BE2C (cell line): ENCODE data around the gene SPTBN2.

Experiments used
- DNase-seq: peaks from one replicate; pipeline ENCODE4 v3.0.0-alpha.2; 2020
- H3K27me3 ChIP-seq: fragments of 250-450 bp; sonication (Bioruptor Pico); 2 replicates; pipeline ENCODE4 v1.5.1; 2020; ENCODE audit warnings: mild to moderate bottlenecking
- H3K36me3 ChIP-seq: fragments of 250-450 bp; sonication (Bioruptor Pico); 2 replicates; pipeline ENCODE4 v1.5.1; 2020; ENCODE audit warnings: mild to moderate bottlenecking
- H3K4me1 ChIP-seq: fragments of 250-450 bp; sonication (Bioruptor Pico); 2 replicates; pipeline ENCODE4 v1.5.1; 2020
- H3K4me3 ChIP-seq: 2 replicates; pipeline ENCODE4 v1.5.1; 2011; ENCODE audit warnings: low read depth, low read length
- H3K9me3 ChIP-seq: fragments of 250-450 bp; sonication (Bioruptor Pico); 2 replicates; pipeline ENCODE4 v1.5.1; 2020
- CTCF ChIP-seq: IDR thresholded peaks from 2 replicates; pipeline ENCODE4 v1.5.1; 2012; ENCODE audit warnings: mild to moderate bottlenecking, low read depth, low read length

SPTBN2 gene

DNA sequence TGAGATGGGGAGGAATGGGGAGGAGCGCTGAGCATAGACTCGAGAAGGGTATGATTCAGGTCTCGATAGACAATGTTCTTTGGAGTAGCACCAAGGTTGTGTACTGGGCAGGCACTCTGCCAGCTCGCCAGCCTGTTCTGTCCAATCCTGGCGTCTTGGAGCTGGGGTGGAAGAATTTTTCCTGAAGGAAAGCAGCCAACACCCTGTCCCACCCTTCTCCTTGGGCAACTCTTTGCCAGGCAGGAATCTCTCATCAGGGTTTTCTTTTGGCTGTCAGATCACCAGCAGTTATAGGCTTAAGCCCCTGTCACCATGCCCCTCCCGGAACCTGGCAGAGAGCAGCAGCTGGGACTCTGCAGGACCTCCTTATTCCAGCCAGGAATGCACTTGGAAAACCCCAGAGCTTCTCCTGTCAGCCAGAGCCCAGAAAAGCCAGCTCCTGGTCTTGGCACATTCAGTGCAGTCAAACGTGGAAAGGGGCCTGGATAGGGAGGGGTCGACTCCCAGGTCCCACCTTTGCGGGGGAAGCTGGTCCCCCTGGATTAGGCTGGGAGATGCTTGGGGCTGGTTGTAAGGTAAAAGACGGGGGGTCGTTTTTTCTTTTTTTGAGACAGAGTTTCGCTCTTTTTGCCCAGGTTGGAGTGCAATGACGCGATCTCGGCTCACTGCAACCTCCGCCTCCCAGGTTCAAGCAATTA is 14.4 kb upstream of the SPTBN2 start:
- Histone ChIP-seq H3K36me3 (no peaks in the 10 kb centered on the region), H3K4me3 (no peak overlapping the region), H3K27me3 (no peaks in the 10 kb centered on the region), H3K9me3 (no peaks in the 10 kb centered on the region), H3K4me1 (no peaks in the 10 kb centered on the region)
- no peak for TF ChIP-seq CTCF
- no peak for DNase-seq

- no peak overlapping the region for H3K4me3 ChIP-seq
- TF ChIP-seq CTCF = no peak
- H3K27me3 ChIP-seq = no peaks in the 10 kb centered on the region
- H3K9me3 ChIP-seq = no peaks in the 10 kb centered on the region
- H3K36me3 ChIP-seq = no peaks in the 10 kb centered on the region
- DNase-seq = no peak
- no peaks in the 10 kb centered on the region for H3K4me1 ChIP-seq
Observed at GRCh38 chr11:66741153-66741552, 12.1 kb upstream of the SPTBN2 start.

- Histone ChIP-seq H3K27me3 (no peaks in the 10 kb centered on the region), H3K36me3 (no peaks in the 10 kb centered on the region), H3K4me3 (no peak overlapping the region), H3K4me1 (no peaks in the 10 kb centered on the region), H3K9me3 (no peaks in the 10 kb centered on the region)
- no peak for DNase-seq
- TF ChIP-seq CTCF = no peak
Observed at GRCh38 chr11:66739983-66740382, 11.0 kb upstream of the SPTBN2 start.

GRCh38 chr11:66734215-66734614 is 5.2 kb upstream of the SPTBN2 start:
- Histone ChIP-seq H3K27me3 (no peaks in the 10 kb centered on the region; the same call in 1 of the 2 replicates), H3K9me3 (no peaks in the 10 kb centered on the region), H3K4me3 (no peak overlapping the region), H3K4me1 (no peaks in the 10 kb centered on the region), H3K36me3 (no peaks in the 10 kb centered on the region)
- DNase-seq = no peak
- no peak for TF ChIP-seq CTCF

GRCh38 chr11:66729447-66729846 is 431 bp upstream of the SPTBN2 start:
- H3K9me3 ChIP-seq = no peaks in the 10 kb centered on the region
- H3K36me3 ChIP-seq = no peaks in the 10 kb centered on the region; the same call in none of the 2 replicates
- TF ChIP-seq CTCF = no peak
- no peak for DNase-seq
- peaks cover 5% of the 10 kb centered on the region for H3K4me1 ChIP-seq
- no peaks in the 10 kb centered on the region; the same call in 1 of the 2 replicates for H3K27me3 ChIP-seq
- no peak overlapping the region for H3K4me3 ChIP-seq

DNA sequence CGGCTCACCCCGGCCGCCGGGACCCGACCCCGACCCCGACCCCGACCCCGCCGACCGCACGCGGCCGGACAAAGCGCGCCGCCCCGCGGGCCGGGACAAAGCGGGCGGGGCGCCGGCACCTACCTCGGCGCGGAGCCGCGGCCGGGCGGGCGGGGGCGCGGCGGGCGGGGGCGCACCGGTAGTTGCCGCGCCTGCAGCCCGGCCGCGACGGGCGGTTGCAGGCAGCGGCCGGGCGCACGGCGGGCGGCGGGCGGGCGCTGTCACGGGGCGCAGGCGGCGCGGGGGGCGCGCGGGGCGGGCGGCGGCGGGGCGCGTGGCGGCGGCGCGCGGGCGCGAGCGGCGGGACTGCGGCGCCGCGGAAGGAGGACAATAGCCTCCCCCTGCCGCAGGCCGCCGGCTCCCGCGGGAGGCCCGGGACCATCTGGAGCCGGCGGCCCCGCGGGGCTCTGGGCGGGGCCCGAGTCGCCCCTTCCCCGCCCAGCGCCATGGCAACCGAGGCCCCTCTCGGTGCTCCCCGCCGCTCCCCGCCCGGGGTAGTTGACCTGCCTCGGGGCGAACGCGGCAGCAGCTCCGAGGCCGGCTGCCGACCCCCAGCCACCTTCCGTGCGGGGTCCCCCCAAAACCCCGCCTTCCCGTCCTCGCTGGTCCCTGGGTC is 851 bp downstream of the SPTBN2 start:
- peak; percentile 57 for DNase-seq
- Histone ChIP-seq H3K4me1 (peaks cover 5% of the 10 kb centered on the region), H3K9me3 (no peaks in the 10 kb centered on the region), H3K4me3 (peak overlapping the region; percentile 90), H3K27me3 (no peaks in the 10 kb centered on the region; the same call in 1 of the 2 replicates), H3K36me3 (no peaks in the 10 kb centered on the region; the same call in none of the 2 replicates)
- TF ChIP-seq CTCF = no peak
